Measurements from ENCODE around the gene NCOA3. TPM values are rescaled to one million over a fixed set of nuclear protein-coding genes. Genes with fewer than 3 reads are reported as not detected.

NCOA3 gene
- total RNA-seq (2021; fragmentation: NEBNext Ultra II Directional; extraction: Animal tissue kit (Norgen Biotek cat#: 25700)): 21.1 and 24.7 TPM in 2 replicates
- polyA plus RNA-seq (2011; rRNA removed): 6.7 and 7.9 TPM in 2 replicates
- 10.4 TPM for polyA plus RNA-seq (2011; cell fraction: cytosol; rRNA removed)
- polyA plus RNA-seq (2011; cell fraction: nucleus; rRNA removed): 14.1 TPM
- 6.9 to 12.3 TPM (median 9.0 TPM) in 4 replicates for polyA plus RNA-seq (2012, experiment 1 of 2)
- 0.51 TPM for polyA plus RNA-seq (2012, experiment 2 of 2)
- polyA plus RNA-seq (2013, experiment 1 of 2): 10.1 TPM
- 10.3 TPM for polyA plus RNA-seq (2013, experiment 2 of 2)
- polyA minus RNA-seq (2011; rRNA and poly(A)+ RNA removed): 34.1 and 42.0 TPM in 2 replicates
- polyA minus RNA-seq (2011; cell fraction: cytosol; rRNA and poly(A)+ RNA removed): 18.4 TPM
- 29.2 TPM for polyA minus RNA-seq (2011; cell fraction: nucleus; rRNA and poly(A)+ RNA removed)
- long read RNA-seq, experiment 1, partial matches to known transcripts: 2 of 7 reads
- long read RNA-seq, experiment 1, other reads (novel, unspliced or antisense): 5 of 7 reads
- long read RNA-seq, experiment 2: 0 reads

- H4K91ac ChIP-seq (replicated peaks; ENCODE audit: insufficient read length, low read length): peak within 1 kb of the TSS; percentile 83
- FAIRE-seq (no peak), DNase-seq (ENCODE audit: low read depth in 1 of 2, low spot score in 2 of 2) (peak; percentile 78 to 97)
- H3K4ac ChIP-seq (replicated peaks; ENCODE audit: insufficient read length, low read depth, low read length): peak within 1 kb of the TSS; percentile 64
- no peaks in the 10 kb centered on the region for H3K36me3 ChIP-seq (ENCODE audit: control insufficient read depth in 2 of 4, insufficient read depth in 4 of 4, low read length in 3 of 4)
- peaks cover 0 to 42% of the 10 kb centered on the region in 2 experiments; a peak in 2 of 4 replicates for H3K79me2 ChIP-seq (ENCODE audit: control insufficient read depth in 1 of 2, insufficient read depth in 2 of 2, low read length in 2 of 2)
- H2BK120ac ChIP-seq (replicated peaks; ENCODE audit: low read depth, low read length): no peak within 1 kb of the TSS
- peak within 1 kb of the TSS; percentile 56 for H3K56ac ChIP-seq (replicated peaks; ENCODE audit: insufficient read length, low read depth, low read length)
- peak within 1 kb of the TSS; percentile 62; the same call in 1 of the 2 replicates for H4K8ac ChIP-seq (ENCODE audit: extremely low read depth, insufficient read depth, low read length)
- H2BK5ac ChIP-seq (ENCODE audit: low read depth, low read length): peak within 1 kb of the TSS; percentile 80
- H3K4me1 ChIP-seq (replicated peaks in 1 of 4; ENCODE audit: control insufficient read depth in 3 of 4, insufficient read depth in 4 of 4, low read length in 3 of 4): peaks cover 0 to 9% (median 2%) of the 10 kb centered on the region in 4 experiments; a peak in 4 of 7 replicates
- H3K27ac ChIP-seq (ENCODE audit: low read depth, low read length): peak within 1 kb of the TSS; percentile 60; the same call in 1 of the 2 replicates
- WGBS, 2 experiments (ENCODE audit: extremely low coverage in 1 of 2, insufficient coverage in 1 of 2, insufficient read length in 1 of 2, insufficient replicate concordance in 2 of 2, low coverage in 1 of 2, low lambda C conversion rate in 2 of 2, missing lambda C conversion rate in 1 of 2): 2% methylated on average over 68 of the region's 74 CpGs; no CpG with 5 or more reads in 1 of the 2 experiments
- H2BK12ac ChIP-seq (ENCODE audit: low read depth, low read length): peak within 1 kb of the TSS; percentile 71; the same call in 1 of the 2 replicates
- H3K4me2 ChIP-seq (ENCODE audit: insufficient read depth in 1 of 2, low read depth in 2 of 2, low read length in 2 of 2): peak within 1 kb of the TSS; percentile 77 to 86
- H3K23ac ChIP-seq (ENCODE audit: insufficient read length): no peak within 1 kb of the TSS
- no peak within 1 kb of the TSS for H2BK20ac ChIP-seq (ENCODE audit: low read length)
- H3K23me2 ChIP-seq (ENCODE audit: low read depth, low read length): peaks cover 4% of the 10 kb centered on the region; the same call in 1 of the 2 replicates
- peak within 1 kb of the TSS; percentile 70 to 95 (median 72) for H3K9ac ChIP-seq (replicated peaks in 1 of 4; ENCODE audit: extremely low read depth in 1 of 4, low read depth in 3 of 4, low read length in 3 of 4)
- H3K4me3 ChIP-seq (ENCODE audit: extremely low read depth in 1 of 4, insufficient read depth in 2 of 4, low read depth in 3 of 4, low read length in 4 of 4): peak within 1 kb of the TSS; percentile 74 to 89 (median 84)
- H4K5ac ChIP-seq (ENCODE audit: insufficient read length, low read depth, low read length): peak within 1 kb of the TSS; percentile 60
- H3K27me3 ChIP-seq (replicated peaks in 1 of 4; ENCODE audit: control insufficient read depth in 3 of 4, extremely low read depth in 1 of 4, insufficient read depth in 3 of 4, low read length in 3 of 4): no peaks in the 10 kb centered on the region
- H2AFZ ChIP-seq (ENCODE audit: low read length): peak within 1 kb of the TSS; percentile 97
- ChIA-PET CTCF (ENCODE audit: partially characterized antibody) (interaction anchor here (0.6 to 3.2 kb wide), 9 partner anchors 10 to 229 kb away, joined by 3 to 16 read pairs (median 4); partner anchors contain the start of gene ZMYND8), POLR2A (ENCODE audit: partially characterized antibody) (interaction anchor here (0.6 to 5.0 kb wide), 16 partner anchors 9 to 308 kb away, joined by 3 to 32 read pairs (median 4); no protein-coding TSS in a partner anchor)
- H2BK15ac ChIP-seq (ENCODE audit: low read length): peak within 1 kb of the TSS; percentile 88; the same call in 1 of the 2 replicates
- H3K18ac ChIP-seq (ENCODE audit: extremely low read depth, low read length): peak within 1 kb of the TSS; percentile 95; the same call in 1 of the 2 replicates
- H4K20me1 ChIP-seq (replicated peaks in 1 of 2; ENCODE audit: control insufficient read depth in 1 of 2, insufficient read depth in 2 of 2, low read length in 2 of 2): no peaks in the 10 kb centered on the region
- H2AK5ac ChIP-seq (ENCODE audit: low read depth, low read length): 0 out of 2 replicates have a peak within 1 kb of the TSS, but pooled peaks have one; percentile 39
- no peaks in the 10 kb centered on the region; the same call in 1 of the 2 replicates for H3K79me1 ChIP-seq (ENCODE audit: low read depth, low read length)
- no peaks in the 10 kb centered on the region for H3K9me3 ChIP-seq (ENCODE audit: insufficient read depth in 2 of 2, low read depth in 1 of 2, low read length in 1 of 2)
- no peak within 1 kb of the TSS for H3K14ac ChIP-seq (ENCODE audit: insufficient read length)
- TF ChIP-seq SP2 (IDR thresholded peaks at IDR 0.05; ENCODE audit: low read length) (no peak), ZNF274 (IDR thresholded peaks at IDR 0.05; ENCODE audit: borderline replicate concordance, extremely low read depth, low read length) (no peak), CREB1 (IDR thresholded peaks at IDR 0.05) (peak; percentile 79), CHD2 (IDR thresholded peaks at IDR 0.05; ENCODE audit: low read length) (0 out of 2 replicates have a peak, but pooled peaks have one; percentile 43), POLR2A (IDR thresholded peaks at IDR 0.05; ENCODE audit: control extremely low read depth in 1 of 2, low read depth in 2 of 2, low read length in 2 of 2) (peak; percentile 94 to 96)
- TF ChIP-seq, protein P1, sequence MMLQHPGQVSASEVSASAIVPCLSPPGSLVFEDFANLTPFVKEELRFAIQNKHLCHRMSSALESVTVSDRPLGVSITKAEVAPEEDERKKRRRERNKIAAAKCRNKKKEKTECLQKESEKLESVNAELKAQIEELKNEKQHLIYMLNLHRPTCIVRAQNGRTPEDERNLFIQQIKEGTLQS (IDR thresholded peaks at IDR 0.05; ENCODE audit: insufficient read depth, low read depth, low read length): peak; percentile 48; the same call in 1 of the 2 replicates
Observed at GRCh38 chr20:47501482-47502270, at the start of gene NCOA3. TSS of gene NCOA3 (plus strand) at chr20:47501887. CDS start at chr20:47622248, 120,361 bp downstream.
